Activated CD4-positive, alpha-beta T cell treated with anti-CD3 and anti-CD28 coated beads for 36 hours (primary cell): Measurements from ENCODE around the gene CINP. TPM values are rescaled to one million over a fixed set of nuclear protein-coding genes. Genes with fewer than 3 reads are reported as not detected.

Experiments
- ATAC-seq: fragments of 200-7000 bp; cut with Tn5 transposase; one replicate; pipeline ENCODE4 v1.10.0; 2021; ENCODE audit warnings: mild to moderate bottlenecking, moderate library complexity
- CTCF ChIA-PET: fragments of 350-600 bp; sonication (Branson Sonifier 250); formaldehyde crosslinking; loops from one replicate; lab custom pipeline; 2021; ENCODE audit warnings: antibody characterized with exemption; lab: Charles Lee
- POLR2A ChIA-PET: fragments of 350-600 bp; sonication (Branson Sonifier 250); formaldehyde crosslinking; loops from one replicate; lab custom pipeline; 2021; ENCODE audit warnings: antibody characterized with exemption, inconsistent platforms; lab: Charles Lee
- DNase-seq: peaks from one replicate; pipeline ENCODE4 v3.0.0-alpha.2; 2020
- H3K27ac Mint-ChIP-seq: one replicate; pipeline ENCODE4 v1.8.0; 2021; ENCODE audit warnings: mixed read lengths
- H3K27me3 Mint-ChIP-seq: one replicate; pipeline ENCODE4 v1.8.0; 2021; ENCODE audit warnings: mixed read lengths
- H3K36me3 Mint-ChIP-seq: one replicate; pipeline ENCODE4 v1.8.0; 2021; ENCODE audit warnings: low read depth, mixed read lengths
- H3K4me1 Mint-ChIP-seq: one replicate; pipeline ENCODE4 v1.8.0; 2021; ENCODE audit warnings: mixed read lengths
- H3K4me3 Mint-ChIP-seq: one replicate; pipeline ENCODE4 v1.8.0; 2021; ENCODE audit warnings: mild to moderate bottlenecking, moderate library complexity, mixed read lengths
- H3K9me3 Mint-ChIP-seq: one replicate; pipeline ENCODE4 v1.8.0; 2021; ENCODE audit warnings: low read depth, mixed read lengths
- intact Hi-C, 2 experiments: fragments of 100-400 bp; cut with DNase I in 1 of 2; cut with micrococcal nuclease in 1 of 2; formaldehyde crosslinking; loops; one replicate each; pipeline versions ENCODE4 v1.14.2 to v1.15.1; 2022 to 2024; cut with DNase I, micrococcal nuclease
- total RNA-seq, 2 experiments: library from RNA; stranded (reverse); gene quantifications; one replicate each; pipeline ENCODE4 v1.2.3, GENCODE V29; 2021

The CINP gene
- 10 to 100 TPM; 47.0 to 51.4 TPM for total RNA-seq

DNA sequence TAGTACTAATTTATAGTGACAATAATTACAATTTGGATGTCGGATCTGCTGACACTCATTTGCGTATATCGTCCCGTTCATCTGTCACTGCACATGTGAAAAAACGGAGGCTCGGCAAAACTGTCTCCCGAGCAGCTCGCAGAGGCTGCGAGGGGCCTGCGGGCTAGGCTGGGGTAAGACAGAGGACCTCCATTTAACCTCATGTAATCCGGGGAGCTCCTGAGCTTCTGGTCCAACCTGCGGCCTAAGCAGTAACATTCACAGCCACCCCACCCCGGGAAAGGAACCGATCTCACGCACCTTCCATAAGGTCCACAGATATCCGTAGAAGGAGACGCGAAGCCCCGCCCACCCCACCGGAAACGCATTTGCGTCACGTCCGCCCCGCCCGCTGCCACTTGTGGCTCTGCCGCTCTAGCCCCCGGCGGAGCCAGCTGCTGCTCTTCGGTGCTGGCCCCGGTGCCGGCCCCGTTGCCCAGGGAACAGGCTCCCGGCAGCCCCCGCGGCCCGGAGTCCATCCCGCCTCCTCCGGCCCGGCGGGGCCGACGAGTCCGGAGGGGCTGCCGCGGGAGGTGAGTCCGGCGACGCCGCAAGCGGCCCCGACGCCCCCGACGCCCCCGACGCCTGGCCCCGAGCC is at the start of gene CINP, which contains the start of gene TECPR2:
CINP (minus strand) TSS at position 346 of the 637 bp plus-strand sequence; CDS start at position 307, 39 bp downstream.
TECPR2 (plus strand) TSS at position 397 of the 637 bp plus-strand sequence. CDS start 13,781 bp downstream, outside the sequence.
- intact Hi-C loops: loop anchor here (1.0 to 5.0 kb wide), 18 partner anchors 43 to 1985 kb away; partner anchors contain the start of genes ZNF839 (in 2 of the 2), DYNC1H1 (in 1 of the 2), EIF5 (in 1 of the 2) and PPP2R5C (in 1 of the 2)
- POLR2A ChIA-PET: interaction anchor here (0.5 to 1.4 kb wide), 6 partner anchors 8 to 685 kb away, joined by 3 to 6 read pairs (median 3); no protein-coding TSS in a partner anchor
- Mint-ChIP-seq H3K27ac (peak within 1 kb of the TSS; percentile 96), H3K36me3 (peaks cover 14% of the 10 kb centered on the region), H3K4me3 (no peak within 1 kb of the TSS), H3K27me3 (no peaks in the 10 kb centered on the region), H3K4me1 (peaks cover 36% of the 10 kb centered on the region), H3K9me3 (no peaks in the 10 kb centered on the region)
- ATAC-seq (peak; percentile 78), DNase-seq (peak; percentile 99)
- CTCF ChIA-PET: interaction anchor here (0.6 to 1.3 kb wide), 7 partner anchors 14 to 1093 kb away, joined by 3 to 4 read pairs (median 4); partner anchors contain the start of gene ZNF839

DNA sequence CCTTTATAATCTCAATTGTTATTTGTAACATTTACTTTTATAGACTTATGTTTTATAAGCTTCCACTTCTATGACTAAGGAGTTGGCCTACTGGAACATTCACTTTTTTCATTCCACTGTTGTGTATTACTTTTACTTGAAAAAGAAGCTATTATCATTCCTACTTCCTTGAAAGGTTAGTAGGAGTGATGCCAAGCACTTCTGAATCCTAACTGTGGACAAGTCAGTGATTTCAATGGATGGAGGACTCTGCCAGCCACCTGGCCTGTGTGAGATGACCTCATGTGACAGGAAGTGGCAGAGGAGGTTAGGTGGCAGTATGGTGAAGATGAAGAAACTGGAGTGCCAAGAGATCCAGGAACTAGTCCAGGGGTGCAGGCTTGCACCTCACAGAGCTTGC is 46.0 kb upstream of the CINP start:
- Mint-ChIP-seq H3K27ac (no peak overlapping the region), H3K27me3 (no peaks in the 10 kb centered on the region), H3K9me3 (no peaks in the 10 kb centered on the region), H3K36me3 (peaks cover 6% of the 10 kb centered on the region), H3K4me3 (no peak overlapping the region), H3K4me1 (no peaks in the 10 kb centered on the region)
- no peak for DNase-seq
- POLR2A ChIA-PET: no interaction called here
- CTCF ChIA-PET: interaction anchor here (0.8 to 1.5 kb wide), 5 partner anchors 8 to 76 kb away, joined by 3 to 5 read pairs (median 3); no protein-coding TSS in a partner anchor
- no peak for ATAC-seq
- intact Hi-C loops: no loop called here

DNA sequence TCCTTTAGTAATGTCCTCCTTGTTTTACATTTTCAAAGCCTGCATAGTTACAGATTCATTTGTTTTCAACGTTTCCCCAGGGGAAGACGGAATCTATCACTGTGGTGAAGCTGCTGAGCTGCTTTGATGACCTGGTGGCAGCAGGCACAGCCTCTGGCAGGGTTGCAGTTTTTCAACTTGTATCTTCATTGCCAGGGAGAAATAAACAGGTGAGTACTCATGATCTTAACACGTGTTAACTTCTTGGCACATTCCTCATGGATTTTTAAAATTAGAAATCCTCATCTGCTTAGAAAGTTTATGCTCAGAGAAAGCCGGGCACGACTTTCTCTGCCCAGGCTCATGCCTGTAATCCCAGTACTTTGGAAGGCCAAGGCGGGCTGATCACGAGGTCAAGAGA is 44.6 kb upstream of the CINP start:
- CTCF ChIA-PET: interaction anchor here (0.6 kb wide), 1 partner anchor 16 kb away, joined by 3 read pairs; no protein-coding TSS in a partner anchor
- no peak overlapping the region for H3K4me3 Mint-ChIP-seq
- H3K27me3 Mint-ChIP-seq: no peaks in the 10 kb centered on the region
- intact Hi-C loops: no loop called here
- H3K4me1 Mint-ChIP-seq: no peaks in the 10 kb centered on the region
- POLR2A ChIA-PET: no interaction called here
- peaks cover 12% of the 10 kb centered on the region for H3K9me3 Mint-ChIP-seq
- H3K36me3 Mint-ChIP-seq: peaks cover 16% of the 10 kb centered on the region
- no peak overlapping the region for H3K27ac Mint-ChIP-seq
- DNase-seq (no peak), ATAC-seq (no peak)

DNA sequence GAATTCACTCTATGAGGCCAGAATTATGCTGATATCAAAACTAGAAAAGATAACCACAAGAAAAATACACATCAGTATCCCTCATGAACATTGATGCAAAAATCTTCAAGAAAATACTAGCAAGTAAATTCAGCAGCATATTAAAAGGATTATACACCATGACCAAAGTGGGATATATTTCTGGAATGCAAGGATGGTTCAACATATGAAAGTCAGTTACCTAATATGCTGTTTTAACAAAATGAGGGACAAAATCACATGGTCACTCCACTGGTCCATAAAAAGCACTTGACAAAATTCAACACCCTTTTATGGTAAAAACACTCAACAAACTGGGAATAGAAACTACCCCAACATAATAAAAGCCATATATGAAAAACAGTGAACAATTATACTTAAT is 40.3 kb upstream of the CINP start:
- no peak for DNase-seq
- peaks cover 28% of the 10 kb centered on the region for H3K36me3 Mint-ChIP-seq
- no peak overlapping the region for H3K4me3 Mint-ChIP-seq
- intact Hi-C loops: no loop called here
- CTCF ChIA-PET: no interaction called here
- no peaks in the 10 kb centered on the region for H3K27me3 Mint-ChIP-seq
- no peaks in the 10 kb centered on the region for H3K4me1 Mint-ChIP-seq
- H3K27ac Mint-ChIP-seq: no peak overlapping the region
- POLR2A ChIA-PET: no interaction called here
- no peak for ATAC-seq
- H3K9me3 Mint-ChIP-seq: peaks cover 22% of the 10 kb centered on the region

DNA sequence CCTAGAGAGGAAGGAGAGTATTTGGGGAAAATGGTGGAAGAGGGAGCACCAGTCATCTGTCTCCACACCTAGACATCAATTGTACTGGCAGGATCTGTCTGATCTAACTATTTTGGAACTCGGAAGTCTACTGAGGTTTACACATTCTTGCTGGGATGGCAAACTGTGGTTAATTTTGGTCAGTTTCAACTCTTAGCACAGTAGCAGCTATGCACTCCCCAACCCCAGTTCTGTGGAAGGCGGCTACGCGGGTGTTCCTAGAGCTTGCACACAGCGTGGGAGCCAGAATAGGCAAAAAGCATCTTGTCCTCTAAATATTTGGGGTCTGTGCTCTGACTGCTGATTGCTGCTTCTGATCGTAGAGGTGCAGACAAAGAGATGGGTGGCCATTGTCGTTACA is 33.8 kb upstream of the CINP start:
- Mint-ChIP-seq H3K9me3 (peaks cover 7% of the 10 kb centered on the region), H3K4me1 (peaks cover 25% of the 10 kb centered on the region), H3K27me3 (no peaks in the 10 kb centered on the region), H3K36me3 (peaks cover 35% of the 10 kb centered on the region), H3K27ac (no peak overlapping the region), H3K4me3 (no peak overlapping the region)
- DNase-seq (no peak), ATAC-seq (no peak)
- intact Hi-C loops: no loop called here
- ChIA-PET POLR2A (no interaction called here), CTCF (interaction anchor here (0.6 kb wide), 2 partner anchors 25 to 52 kb away, joined by 3 read pairs; no protein-coding TSS in a partner anchor)

DNA sequence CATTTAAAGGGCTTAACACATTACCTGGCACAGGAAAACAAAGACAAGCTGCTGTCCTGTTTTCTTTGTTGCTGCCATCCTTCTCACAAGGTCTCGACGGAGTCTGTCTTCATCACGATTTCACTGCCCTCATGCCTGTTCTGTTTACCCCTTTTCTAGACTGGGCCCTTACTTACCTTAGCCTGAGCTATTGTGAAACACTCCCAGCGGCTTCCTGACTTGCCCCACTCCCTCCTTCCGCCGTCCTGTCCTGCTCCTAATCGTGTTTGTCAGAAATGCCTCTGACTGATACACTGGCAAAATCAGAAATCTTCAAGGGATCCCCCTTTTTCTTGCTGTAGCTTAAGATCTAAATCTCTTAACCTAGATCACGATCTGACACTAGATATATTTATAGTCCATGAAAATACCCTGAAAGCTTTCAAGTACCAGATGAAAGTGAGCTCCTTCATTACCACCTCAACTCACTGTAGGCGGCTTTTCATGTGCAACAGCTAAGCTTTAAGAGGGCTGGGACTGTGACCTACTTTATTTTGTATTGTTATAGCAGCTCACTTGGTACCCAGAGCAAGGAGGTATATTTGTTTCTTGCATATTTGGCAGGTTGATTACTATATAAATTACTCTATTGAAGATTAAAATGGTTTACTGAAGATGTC is 32.2 kb upstream of the CINP start:
- peaks cover 25% of the 10 kb centered on the region for H3K4me1 Mint-ChIP-seq
- intact Hi-C loops: no loop called here
- H3K27me3 Mint-ChIP-seq: no peaks in the 10 kb centered on the region
- POLR2A ChIA-PET: no interaction called here
- H3K27ac Mint-ChIP-seq: peak overlapping the region; percentile 64
- H3K36me3 Mint-ChIP-seq: peaks cover 37% of the 10 kb centered on the region
- peak overlapping the region; percentile 22 for H3K4me3 Mint-ChIP-seq
- peaks cover 7% of the 10 kb centered on the region for H3K9me3 Mint-ChIP-seq
- peak; percentile 60 for ATAC-seq
- no peak for DNase-seq
- CTCF ChIA-PET: interaction anchor here (0.7 to 1.3 kb wide), 3 partner anchors 9 to 40 kb away, joined by 3 read pairs; no protein-coding TSS in a partner anchor

DNA sequence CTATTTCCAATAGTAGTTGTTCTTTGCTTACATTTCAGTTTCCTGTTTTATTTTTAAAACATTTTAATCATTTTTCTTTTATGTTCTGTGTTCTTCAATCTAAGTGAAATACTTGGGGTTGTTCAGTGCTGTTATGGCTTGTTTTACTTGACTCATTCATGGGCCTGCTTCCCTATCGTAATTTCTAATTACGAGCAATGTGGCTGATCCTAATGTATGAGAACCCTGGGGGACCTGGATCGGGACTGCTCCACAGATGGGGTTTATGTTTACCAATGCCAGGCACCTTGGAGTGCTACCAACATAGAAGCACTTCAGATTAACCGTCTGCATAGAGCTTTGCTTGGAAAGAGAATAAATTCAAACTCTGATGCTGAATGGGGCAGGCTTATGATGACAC is 29.8 kb upstream of the CINP start:
- H3K36me3 Mint-ChIP-seq: peaks cover 28% of the 10 kb centered on the region
- H3K9me3 Mint-ChIP-seq: no peaks in the 10 kb centered on the region
- POLR2A ChIA-PET: interaction anchor here (0.6 kb wide), 1 partner anchor 50 kb away, joined by 4 read pairs; no protein-coding TSS in a partner anchor
- ATAC-seq (no peak), DNase-seq (no peak)
- CTCF ChIA-PET: interaction anchor here (0.6 to 1.5 kb wide), 2 partner anchors 132 to 195 kb away, joined by 3 to 5 read pairs; no protein-coding TSS in a partner anchor
- H3K4me3 Mint-ChIP-seq: no peak overlapping the region
- H3K4me1 Mint-ChIP-seq: peaks cover 25% of the 10 kb centered on the region
- no peaks in the 10 kb centered on the region for H3K27me3 Mint-ChIP-seq
- intact Hi-C loops: no loop called here
- H3K27ac Mint-ChIP-seq: no peak overlapping the region

DNA sequence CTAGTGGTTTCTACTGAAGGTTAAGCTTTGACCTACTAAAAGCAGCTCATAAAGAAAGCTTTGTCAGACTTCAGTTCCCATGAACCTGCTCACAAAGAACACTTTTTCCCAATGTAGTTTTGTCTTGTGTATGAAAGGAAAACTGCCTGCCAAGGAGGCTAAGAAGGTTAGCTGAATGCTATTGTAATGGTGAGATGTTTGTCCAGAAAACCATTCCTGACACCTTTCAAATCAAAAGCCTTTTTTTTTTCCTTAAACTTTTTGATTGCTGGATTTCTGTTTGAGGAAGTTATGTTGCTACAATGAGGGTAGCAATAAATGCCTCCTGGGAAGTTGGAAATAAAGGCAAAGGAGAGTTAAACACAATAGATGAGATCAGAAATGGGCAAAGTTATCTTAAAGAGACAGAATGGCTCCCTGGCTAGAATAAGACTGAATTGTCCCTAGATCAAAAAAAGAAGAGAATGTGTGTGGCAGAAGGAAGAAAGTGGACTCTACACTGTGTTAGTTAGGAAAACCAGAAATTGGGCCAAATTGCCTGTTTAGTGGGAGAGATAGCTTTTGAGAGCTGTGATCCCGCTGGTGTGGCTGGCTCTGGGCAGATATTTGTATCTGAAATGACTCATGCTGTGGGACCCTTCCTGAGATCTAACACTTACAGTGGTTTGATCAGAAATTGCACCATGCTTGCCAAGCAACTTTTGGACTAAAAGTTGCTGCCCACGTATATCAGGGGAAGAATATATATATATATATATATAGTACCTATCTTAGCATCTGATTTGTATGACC is 27.6 kb upstream of the CINP start:
- Mint-ChIP-seq H3K4me3 (no peak overlapping the region), H3K9me3 (no peaks in the 10 kb centered on the region), H3K4me1 (peaks cover 24% of the 10 kb centered on the region), H3K36me3 (peaks cover 13% of the 10 kb centered on the region), H3K27me3 (no peaks in the 10 kb centered on the region), H3K27ac (no peak overlapping the region)
- no peak for DNase-seq
- ChIA-PET CTCF (interaction anchor here (0.9 kb wide), 1 partner anchor 41 kb away, joined by 3 read pairs; no protein-coding TSS in a partner anchor), POLR2A (no interaction called here)
- ATAC-seq: no peak
- intact Hi-C loops: no loop called here

DNA sequence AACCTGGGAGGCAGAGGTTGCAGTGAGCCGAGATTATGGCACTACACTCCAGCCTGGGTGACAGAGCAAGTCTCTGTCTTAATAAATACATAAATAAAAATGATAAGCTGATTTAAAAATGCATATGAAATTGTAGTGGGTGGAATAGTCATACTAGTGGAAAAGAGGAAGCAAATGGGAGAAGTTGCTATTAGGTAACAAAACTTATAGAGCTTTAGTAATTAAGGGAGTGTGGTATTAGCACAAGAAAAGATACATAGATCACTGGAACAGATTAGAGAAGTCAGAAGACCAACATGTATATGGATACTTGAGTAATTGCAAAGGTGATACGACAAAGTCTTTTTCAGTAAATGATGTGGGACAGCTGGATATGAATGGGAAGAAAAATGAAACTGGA is 26.6 kb upstream of the CINP start:
- CTCF ChIA-PET: interaction anchor here (0.7 kb wide), 1 partner anchor 483 kb away, joined by 3 read pairs; no protein-coding TSS in a partner anchor
- H3K4me3 Mint-ChIP-seq: no peak overlapping the region
- no peaks in the 10 kb centered on the region for H3K9me3 Mint-ChIP-seq
- intact Hi-C loops: no loop called here
- peaks cover 13% of the 10 kb centered on the region for H3K36me3 Mint-ChIP-seq
- ATAC-seq: no peak
- no peak overlapping the region for H3K27ac Mint-ChIP-seq
- POLR2A ChIA-PET: no interaction called here
- peaks cover 15% of the 10 kb centered on the region for H3K4me1 Mint-ChIP-seq
- DNase-seq: no peak
- no peaks in the 10 kb centered on the region for H3K27me3 Mint-ChIP-seq

DNA sequence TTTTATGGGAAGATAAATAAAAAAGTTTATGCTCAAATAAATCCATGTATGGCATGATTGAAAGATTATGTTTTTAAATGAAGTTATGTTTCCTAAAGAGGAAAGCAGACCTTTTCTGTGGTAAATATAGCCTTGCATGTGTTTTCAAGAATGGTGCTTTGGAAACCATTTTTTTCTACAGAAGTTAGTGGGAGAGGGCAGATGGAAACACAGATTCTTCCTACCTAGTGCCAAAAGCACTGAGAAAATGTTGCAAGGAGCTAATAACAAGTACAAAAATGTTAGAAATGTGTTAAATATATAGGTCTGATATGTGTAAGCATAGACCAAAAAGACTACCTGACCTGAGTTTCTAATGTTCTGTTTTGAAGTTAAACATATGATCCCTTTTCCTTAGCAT is 24.4 kb upstream of the CINP start:
- Mint-ChIP-seq H3K9me3 (no peaks in the 10 kb centered on the region), H3K36me3 (peaks cover 12% of the 10 kb centered on the region), H3K27me3 (no peaks in the 10 kb centered on the region), H3K4me1 (peaks cover 3% of the 10 kb centered on the region), H3K4me3 (no peak overlapping the region), H3K27ac (no peak overlapping the region)
- intact Hi-C loops: no loop called here
- ChIA-PET CTCF (no interaction called here), POLR2A (no interaction called here)
- ATAC-seq (no peak), DNase-seq (no peak)

DNA sequence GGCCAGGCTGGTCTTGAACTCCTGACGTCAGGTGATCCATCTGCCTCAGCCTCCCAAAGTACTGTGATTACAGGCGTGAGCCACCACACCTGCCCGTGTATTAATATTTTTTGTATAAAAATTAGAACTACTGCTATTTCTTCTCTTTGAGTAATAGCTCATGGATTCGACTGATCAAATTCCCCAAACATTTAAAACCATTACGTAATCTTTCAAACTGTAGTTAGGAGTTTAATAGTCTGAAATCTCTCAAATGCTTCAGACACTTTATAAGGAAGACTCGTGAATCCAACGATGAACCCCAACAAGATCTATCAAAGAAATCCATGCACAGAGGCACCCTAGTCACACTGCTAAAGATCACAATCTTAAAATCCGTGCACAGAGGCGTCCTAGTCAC is 16.1 kb upstream of the CINP start:
- H3K27me3 Mint-ChIP-seq: no peaks in the 10 kb centered on the region
- intact Hi-C loops: no loop called here
- no peak overlapping the region for H3K4me3 Mint-ChIP-seq
- no peak overlapping the region for H3K27ac Mint-ChIP-seq
- H3K9me3 Mint-ChIP-seq: no peaks in the 10 kb centered on the region
- POLR2A ChIA-PET: no interaction called here
- ATAC-seq (no peak), DNase-seq (no peak)
- H3K4me1 Mint-ChIP-seq: peaks cover 19% of the 10 kb centered on the region
- CTCF ChIA-PET: no interaction called here
- peaks cover 20% of the 10 kb centered on the region for H3K36me3 Mint-ChIP-seq
